Prostate gland (tissue), 2 donors: ENCODE measurements around the gene DPM2. TPM values are rescaled to one million over a fixed set of nuclear protein-coding genes. Genes with fewer than 3 reads are reported as not detected.

Experiments
- DNase-seq: peaks from one replicate; pipeline ENCODE4 v3.0.0-alpha.2; 2019; ENCODE audit warnings: low spot score
- H3K27ac ChIP-seq, 2 donors: fragments of 200-600 bp; sonication (generic); 2 replicates each; pipeline ENCODE4 v1.5.1; 2017 to 2019
- H3K27me3 ChIP-seq: fragments of 200-600 bp; sonication (generic); replicated peaks from 2 replicates; pipeline ENCODE4 v1.5.1; 2019; ENCODE audit not compliant: insufficient read depth
- H3K36me3 ChIP-seq, 2 donors: fragments of 200-600 bp; sonication (generic); 1 replicate in 1 of 2; 2 replicates in 1 of 2; pipeline versions ENCODE4 v1.5.1 to v1.8.1; 2017 to 2019
- H3K4me1 ChIP-seq: fragments of 200-600 bp; sonication (generic); replicated peaks from 2 replicates; pipeline ENCODE4 v1.5.1; 2019
- H3K4me3 ChIP-seq, 2 donors: fragments of 200-600 bp; sonication (generic); 2 replicates each; pipeline ENCODE4 v1.5.1; 2017 to 2019
- H3K9me3 ChIP-seq: fragments of 200-600 bp; sonication (generic); 2 replicates; pipeline ENCODE4 v1.5.1; 2017
- POLR2A ChIP-seq: fragments of 450-650 bp; IDR thresholded peaks from one replicate; pipeline ENCODE4 v1.6.1; 2016; ENCODE audit warnings: antibody characterized with exemption, mild to moderate bottlenecking
- POLR2AphosphoS5 ChIP-seq: sonication (generic); formaldehyde crosslinking; IDR thresholded peaks from one replicate; pipeline ENCODE4 v1.6.1; 2017; ENCODE audit warnings: antibody characterized with exemption
- WGBS: methylation state at CpG from one replicate; pipeline ENCODE4 v1.1.5; 2018; 5-methylcytosine and 5-hydroxymethylcytosine counted together
- intact Hi-C: fragments of 100-400 bp; cut with DNase I; formaldehyde crosslinking; loops from one replicate; pipeline ENCODE4 v1.14.2; 2022
- total RNA-seq, 2 donors: library from RNA; depleted of rRNA; stranded (reverse); fragments of >200 nt; gene quantifications; one replicate each; pipeline ENCODE4 v1.1.0, GENCODE V29; 2016
- TF ChIP-seq, protein P1 (sequence below), 4 experiments: fragments of 200-600 bp in 2 of 4; fragments of 450-650 bp in 2 of 4; sonication (generic) in 2 of 4; IDR thresholded peaks; 1 replicate in 3 of 4; 2 replicates in 1 of 4; pipeline ENCODE4 v1.5.1; 2016 to 2019; ENCODE audit warnings: antibody characterized with exemption in 4 of 4, mild to moderate bottlenecking in 2 of 4, moderate library complexity in 2 of 4

The DPM2 gene
- total RNA-seq, 2 donors from 2014 or later, result 28.1 to 28.2 TPM

DNA sequence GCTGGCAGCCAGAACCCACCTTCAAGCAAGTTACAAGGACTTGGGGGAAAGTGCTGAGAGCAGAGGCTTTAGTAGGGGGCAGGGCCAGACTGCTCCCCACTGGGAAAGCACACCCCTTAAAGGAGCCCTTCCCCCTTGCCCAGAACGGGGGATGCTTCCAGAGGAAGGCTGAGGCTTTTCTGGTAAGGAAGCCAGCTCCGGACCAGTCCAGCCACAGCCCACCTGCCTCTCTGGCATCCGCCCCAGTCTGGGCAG, 4.2 kb upstream of the DPM2 start:
- WGBS, result 50% methylated on average over 3 of the region's 3 CpGs
- Histone ChIP-seq H3K9me3 (no peaks in the 10 kb centered on the region), H3K27ac (no peak overlapping the region), H3K4me1 (peaks cover 3% of the 10 kb centered on the region), H3K4me3 (no peak overlapping the region), H3K36me3 (peaks cover 8 to 20% of the 10 kb centered on the region in 2 donors), H3K27me3 (no peaks in the 10 kb centered on the region)
- no peak for DNase-seq
- intact Hi-C loops, result loop anchor here (5.0 kb wide), 2 partner anchors 40 to 180 kb away; partner anchors contain the start of gene EEIG1
- TF ChIP-seq, protein P1, sequence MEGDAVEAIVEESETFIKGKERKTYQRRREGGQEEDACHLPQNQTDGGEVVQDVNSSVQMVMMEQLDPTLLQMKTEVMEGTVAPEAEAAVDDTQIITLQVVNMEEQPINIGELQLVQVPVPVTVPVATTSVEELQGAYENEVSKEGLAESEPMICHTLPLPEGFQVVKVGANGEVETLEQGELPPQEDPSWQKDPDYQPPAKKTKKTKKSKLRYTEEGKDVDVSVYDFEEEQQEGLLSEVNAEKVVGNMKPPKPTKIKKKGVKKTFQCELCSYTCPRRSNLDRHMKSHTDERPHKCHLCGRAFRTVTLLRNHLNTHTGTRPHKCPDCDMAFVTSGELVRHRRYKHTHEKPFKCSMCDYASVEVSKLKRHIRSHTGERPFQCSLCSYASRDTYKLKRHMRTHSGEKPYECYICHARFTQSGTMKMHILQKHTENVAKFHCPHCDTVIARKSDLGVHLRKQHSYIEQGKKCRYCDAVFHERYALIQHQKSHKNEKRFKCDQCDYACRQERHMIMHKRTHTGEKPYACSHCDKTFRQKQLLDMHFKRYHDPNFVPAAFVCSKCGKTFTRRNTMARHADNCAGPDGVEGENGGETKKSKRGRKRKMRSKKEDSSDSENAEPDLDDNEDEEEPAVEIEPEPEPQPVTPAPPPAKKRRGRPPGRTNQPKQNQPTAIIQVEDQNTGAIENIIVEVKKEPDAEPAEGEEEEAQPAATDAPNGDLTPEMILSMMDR (IDR thresholded peaks at IDR 0.05), result no peak
- TF ChIP-seq POLR2A, result no peak
- no peak for TF ChIP-seq POLR2AphosphoS5

DNA sequence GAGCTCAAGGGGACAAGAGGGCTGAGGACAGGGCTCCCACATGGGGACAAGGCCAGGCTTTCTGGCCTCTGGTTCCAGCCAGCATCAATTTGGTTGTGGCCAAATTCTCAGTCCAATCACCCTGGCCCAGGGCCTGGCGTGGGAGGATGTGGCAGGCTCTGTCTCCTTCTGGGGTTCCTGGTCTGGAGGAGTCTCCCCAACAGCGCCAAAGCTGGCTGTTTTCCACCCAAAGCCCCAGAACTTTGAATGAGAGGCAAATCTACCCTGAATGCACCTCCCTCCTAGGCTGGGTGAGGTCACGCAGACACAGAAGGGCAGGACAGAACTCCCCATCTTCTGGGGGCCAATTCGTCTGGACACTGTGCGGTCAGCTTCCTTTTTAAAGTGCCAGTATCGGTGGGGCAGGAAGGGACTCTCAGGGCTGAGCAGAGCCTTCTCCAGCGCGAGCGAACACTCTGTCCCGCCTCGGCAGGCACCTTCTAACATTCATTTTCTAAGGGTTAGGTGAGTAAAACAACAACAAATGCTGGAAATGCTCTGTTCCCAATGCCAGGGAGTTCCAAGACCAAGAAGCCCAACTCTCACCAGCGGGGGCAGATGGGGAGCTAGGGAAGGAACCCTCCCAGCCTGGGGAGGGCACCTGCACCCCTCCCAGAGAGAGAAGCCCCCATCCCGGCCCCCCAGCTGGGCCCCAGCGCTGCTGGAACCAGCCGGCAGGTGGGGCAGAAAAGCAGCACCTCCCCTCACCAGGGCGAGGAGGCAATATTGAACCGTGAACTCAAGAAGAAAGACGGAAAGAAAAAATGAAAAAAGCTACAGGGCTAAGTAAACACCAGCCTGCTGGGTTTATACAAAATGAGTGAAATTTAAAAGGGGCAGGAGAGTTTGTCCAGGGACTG, 3.7 kb upstream of the DPM2 start:
- H3K4me1 ChIP-seq, result peaks cover 8% of the 10 kb centered on the region
- H3K36me3 ChIP-seq, result peaks cover 8 to 20% of the 10 kb centered on the region in 2 donors
- no peak for TF ChIP-seq POLR2A
- H3K27me3 ChIP-seq, result no peaks in the 10 kb centered on the region
- WGBS, result 61% methylated on average over 18 of the region's 18 CpGs
- H3K27ac ChIP-seq, result no peak overlapping the region
- no peak overlapping the region for H3K4me3 ChIP-seq
- no peak for DNase-seq
- intact Hi-C loops, result loop anchor here (5.0 kb wide), 2 partner anchors 41 to 181 kb away; partner anchors contain the start of gene EEIG1
- no peaks in the 10 kb centered on the region for H3K9me3 ChIP-seq

DNA sequence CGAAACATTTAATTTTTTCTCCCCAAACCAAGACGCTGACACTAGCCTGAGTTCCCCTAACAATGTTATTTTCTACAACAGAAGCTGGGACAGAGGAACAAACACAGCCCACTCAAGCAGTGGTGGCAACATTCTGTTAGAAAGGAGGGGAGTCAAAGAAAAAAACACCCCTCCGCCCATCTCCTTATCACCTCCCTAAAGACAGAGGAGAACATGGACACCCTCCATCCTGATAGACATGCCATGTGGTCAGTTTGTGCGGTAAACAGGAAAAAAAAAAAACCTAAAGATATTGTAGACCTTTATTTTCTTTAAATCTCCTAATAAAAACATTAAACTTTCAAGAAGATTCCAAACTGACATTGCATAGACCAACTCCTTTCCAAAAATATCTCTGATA, 2.9 kb upstream of the DPM2 start:
- intact Hi-C loops, result loop anchor here (5.0 kb wide), 2 partner anchors 42 to 182 kb away; partner anchors contain the start of gene EEIG1
- peaks cover 8 to 18% of the 10 kb centered on the region in 2 donors for H3K36me3 ChIP-seq
- 85% methylated on average over 4 of the region's 4 CpGs for WGBS

DNA sequence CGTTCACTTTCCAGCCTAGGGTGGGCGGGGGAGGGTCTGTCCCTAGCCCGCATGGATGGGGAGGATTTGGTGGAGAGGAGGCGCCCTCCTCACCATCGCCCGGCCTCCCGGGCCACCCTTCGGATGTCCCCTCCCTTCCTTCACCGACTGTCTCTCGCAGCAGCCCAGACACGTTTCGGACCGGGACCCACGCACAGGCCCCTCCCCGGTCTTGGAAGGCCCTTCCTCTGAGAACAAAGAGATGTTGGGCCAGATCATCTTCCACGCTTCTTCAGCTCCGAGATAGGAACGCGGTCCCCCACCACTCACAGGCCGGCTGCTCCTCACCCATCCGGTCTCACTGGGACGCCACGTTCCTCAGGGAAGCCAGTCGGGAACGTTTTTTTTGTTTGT, 640 bp upstream of the DPM2 start:
- DNase-seq, result no peak
- 11% methylated on average over 25 of the region's 25 CpGs for WGBS
- peaks cover 9% of the 10 kb centered on the region for H3K4me1 ChIP-seq
- H3K36me3 ChIP-seq, result peaks cover 0 to 9% of the 10 kb centered on the region in 2 donors
- H3K27me3 ChIP-seq, result no peaks in the 10 kb centered on the region
- peak overlapping the region; percentile 36 to 47 for H3K27ac ChIP-seq
- peak overlapping the region; percentile 50 to 66 for H3K4me3 ChIP-seq
- TF ChIP-seq, protein P1 (IDR thresholded peaks at IDR 0.05), result no peak
- no peak for TF ChIP-seq POLR2A
- intact Hi-C loops, result no loop called here
- H3K9me3 ChIP-seq, result no peaks in the 10 kb centered on the region

More for the DNA sequence above, 2.9 kb upstream of the DPM2 start:
- Histone ChIP-seq H3K27me3 (no peaks in the 10 kb centered on the region), H3K4me3 (no peak overlapping the region), H3K4me1 (peaks cover 9% of the 10 kb centered on the region), H3K27ac (no peak overlapping the region), H3K9me3 (no peaks in the 10 kb centered on the region)
- TF ChIP-seq POLR2A, result no peak
- TF ChIP-seq, protein P1 (IDR thresholded peaks at IDR 0.05), result no peak
- TF ChIP-seq POLR2AphosphoS5, result no peak
- DNase-seq, result no peak

DNA sequence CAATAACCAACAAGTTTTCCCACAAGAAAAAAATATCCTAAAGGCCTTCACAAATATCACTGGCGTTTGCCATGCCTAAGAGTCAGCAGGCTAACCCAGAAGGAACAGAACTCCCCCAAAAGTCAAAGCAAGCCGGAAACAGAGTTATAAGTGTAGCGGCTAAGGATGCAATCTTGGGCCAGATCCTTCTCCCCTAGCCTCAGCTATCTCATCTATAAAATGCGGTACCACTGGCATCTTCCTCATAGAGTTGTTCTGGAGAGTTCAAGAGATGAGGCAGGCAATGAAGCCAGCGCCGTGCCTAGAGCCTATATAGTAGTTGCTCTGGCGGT, 632 bp downstream of the DPM2 start:
- no peaks in the 10 kb centered on the region for H3K27me3 ChIP-seq
- WGBS, result 12% methylated on average over 7 of the region's 7 CpGs
- H3K27ac ChIP-seq, result peak overlapping the region; percentile 36 to 47
- H3K4me1 ChIP-seq, result peaks cover 9% of the 10 kb centered on the region
- intact Hi-C loops, result no loop called here
- H3K9me3 ChIP-seq, result no peaks in the 10 kb centered on the region
- TF ChIP-seq, protein P1 (IDR thresholded peaks at IDR 0.05), result no peak
- TF ChIP-seq POLR2A, result no peak
- TF ChIP-seq POLR2AphosphoS5, result no peak
- H3K4me3 ChIP-seq, result peak overlapping the region; percentile 50 to 66
- DNase-seq, result no peak
- peaks cover 0 to 9% of the 10 kb centered on the region in 2 donors for H3K36me3 ChIP-seq
